HL-60 (cell line): ENCODE data around the gene LAMC2.

Experiments
- CTCF ChIP-seq: IDR thresholded peaks from one replicate; pipeline ENCODE4 v1.5.1; 2011; ENCODE audit warnings: low read length, control low read depth, inconsistent platforms; ENCODE audit not compliant: insufficient read depth
- POLR2AphosphoS5 ChIP-seq: IDR thresholded peaks from 2 replicates; pipeline ENCODE4 v1.6.1; 2012; ENCODE audit warnings: low read depth
- REST ChIP-seq: IDR thresholded peaks from 2 replicates; pipeline ENCODE4 v1.6.1; 2012; ENCODE audit warnings: low read depth; ENCODE audit not compliant: insufficient replicate concordance

GRCh38 chr1:183155939-183156338 is 30.1 kb upstream of the LAMC2 start:
- no peak for TF ChIP-seq CTCF
- no peak for TF ChIP-seq POLR2AphosphoS5
- TF ChIP-seq REST = no peak
